Liver (tissue), 9 donors: ENCODE data around the gene CHRNA4. TPM values are rescaled to one million over a fixed set of nuclear protein-coding genes. Genes with fewer than 3 reads are reported as not detected.

ENCODE experiments used
- DNase-seq: peaks from one replicate; pipeline ENCODE4 v3.0.0-alpha.2; 2017; ENCODE audit warnings: low spot score
- H3K27ac ChIP-seq, 2 donors: one replicate each; pipeline ENCODE4 v1.7.0; 2013; ENCODE audit warnings: inconsistent platforms in 2 of 2, low read length in 2 of 2, control low read depth in 1 of 2, low read depth in 1 of 2, mild to moderate bottlenecking in 1 of 2
- H3K27me3 ChIP-seq, 4 donors: one replicate each; pipeline versions ENCODE4 v1.6.1 to v1.7.0; 2013; ENCODE audit warnings: low read length in 3 of 4, inconsistent platforms in 1 of 4, mild to moderate bottlenecking in 1 of 4, moderate library complexity in 1 of 4; ENCODE audit not compliant: control insufficient read depth in 4 of 4, insufficient read depth in 4 of 4
- H3K36me3 ChIP-seq, 4 donors: one replicate each; pipeline versions ENCODE4 v1.6.1 to v1.7.0; 2013; ENCODE audit warnings: low read length in 3 of 4, mild to moderate bottlenecking in 3 of 4, low read depth in 1 of 4, moderate library complexity in 1 of 4; ENCODE audit not compliant: control insufficient read depth in 4 of 4, insufficient read depth in 3 of 4
- H3K4me1 ChIP-seq, 4 donors: one replicate each; pipeline versions ENCODE4 v1.6.1 to v1.7.0; 2013; ENCODE audit warnings: low read length in 3 of 4, mild to moderate bottlenecking in 3 of 4, moderate library complexity in 1 of 4; ENCODE audit not compliant: control insufficient read depth in 4 of 4, insufficient read depth in 4 of 4
- H3K4me3 ChIP-seq, 3 donors: one replicate each; pipeline versions ENCODE4 v1.6.1 to v1.7.0; 2013; ENCODE audit warnings: low read length in 3 of 3, control low read depth in 1 of 3, low read depth in 1 of 3, mild to moderate bottlenecking in 1 of 3
- H3K9ac ChIP-seq, 2 donors: one replicate each; pipeline ENCODE4 v1.7.0; 2013; ENCODE audit warnings: low read length in 2 of 2, mild to moderate bottlenecking in 2 of 2, moderate library complexity in 2 of 2, control low read depth in 1 of 2, low read depth in 1 of 2
- H3K9me3 ChIP-seq, 4 donors: one replicate each; pipeline versions ENCODE4 v1.6.1 to v1.7.0; 2013; ENCODE audit warnings: low read length in 3 of 4; ENCODE audit not compliant: control insufficient read depth in 4 of 4
- EGR1 ChIP-seq, 2 donors: IDR thresholded peaks; 2 replicates each; pipeline ENCODE4 v1.6.1; 2016 to 2018; ENCODE audit warnings: antibody characterized with exemption in 2 of 2, low read depth in 2 of 2
- FOXA1 ChIP-seq: IDR thresholded peaks from 2 replicates; pipeline ENCODE4 v1.6.1; 2016; ENCODE audit warnings: antibody characterized with exemption
- FOXA2 ChIP-seq: IDR thresholded peaks from 2 replicates; pipeline ENCODE4 v1.6.1; 2016; ENCODE audit warnings: antibody characterized with exemption
- GABPA ChIP-seq, 2 donors: IDR thresholded peaks in 1 of 2; conservative IDR thresholded peaks in 1 of 2; 2 replicates each; pipeline ENCODE4 v1.6.1; 2016; ENCODE audit warnings: antibody characterized with exemption in 2 of 2, mild to moderate bottlenecking in 1 of 2, moderate library complexity in 1 of 2
- HNF4A ChIP-seq, 2 donors: conservative IDR thresholded peaks; 2 replicates each; pipeline ENCODE4 v1.6.1; 2016; ENCODE audit warnings: antibody characterized with exemption in 2 of 2, mild to moderate bottlenecking in 2 of 2
- HNF4G ChIP-seq: IDR thresholded peaks from 2 replicates; pipeline ENCODE4 v1.6.1; 2016; ENCODE audit warnings: antibody characterized with exemption
- JUND ChIP-seq, 2 donors: IDR thresholded peaks; 2 replicates each; pipeline ENCODE4 v1.6.1; 2016; ENCODE audit warnings: antibody characterized with exemption in 2 of 2
- MAX ChIP-seq: IDR thresholded peaks from 2 replicates; pipeline ENCODE4 v1.6.1; 2016; ENCODE audit warnings: antibody characterized with exemption
- NR2F2 ChIP-seq: IDR thresholded peaks from 2 replicates; pipeline ENCODE4 v1.6.1; 2016; ENCODE audit warnings: antibody characterized with exemption
- RAD21 ChIP-seq, 2 donors: IDR thresholded peaks; 2 replicates each; pipeline ENCODE4 v1.6.1; 2016; ENCODE audit warnings: antibody characterized with exemption in 2 of 2, mild to moderate bottlenecking in 2 of 2
- REST ChIP-seq: IDR thresholded peaks from 2 replicates; pipeline ENCODE4 v1.6.1; 2016; ENCODE audit warnings: antibody characterized with exemption, mild to moderate bottlenecking
- SP1 ChIP-seq: IDR thresholded peaks from 2 replicates; pipeline ENCODE4 v1.6.1; 2018; ENCODE audit warnings: antibody characterized with exemption, mild to moderate bottlenecking
- TAF1 ChIP-seq: conservative IDR thresholded peaks from 2 replicates; pipeline ENCODE4 v1.6.1; 2016; ENCODE audit warnings: antibody characterized with exemption, mild to moderate bottlenecking
- YY1 ChIP-seq: IDR thresholded peaks from 2 replicates; pipeline ENCODE4 v1.6.1; 2016; ENCODE audit warnings: antibody characterized with exemption, mild to moderate bottlenecking
- WGBS: extraction: QIAGEN DNeasy Blood & Tissue Kit; methylation state at CpG from one replicate; pipeline ENCODE4 v1.1.7; 2013; 5-methylcytosine and 5-hydroxymethylcytosine counted together
- polyA plus RNA-seq, 2 donors: library from polyadenylated mRNA; stranded (reverse) in 1 of 2; unstranded in 1 of 2; fragments of 200-250 nt in 1 of 2; fragments of >200 nt in 1 of 2; fragmentation: Nextera tagmentation in 1 of 2; extraction: Ambion mirVana in 1 of 2; gene quantifications; one replicate each; pipeline versions ENCODE4 v1.2.1 to v1.2.3, GENCODE V29; 2013 to 2015
- total RNA-seq, 2 donors: library from RNA; depleted of rRNA; stranded (reverse); fragments of >200 nt; gene quantifications; one replicate each; pipeline ENCODE4 v1.2.3, GENCODE V29; 2014
- TF ChIP-seq, protein P1 (sequence below): IDR thresholded peaks from 2 replicates; pipeline ENCODE4 v1.6.1; 2016; ENCODE audit warnings: antibody characterized with exemption
- TF ChIP-seq, protein P2 (sequence below): fragments of 150-350 bp; IDR thresholded peaks from 2 replicates; pipeline ENCODE4 v1.5.1; 2017; ENCODE audit warnings: improper control_type of control experiment, low read depth, low read length; ENCODE audit not compliant: missing input control
- donor health status: healthy.
- donor health status: healthy.
- donor health status: healthy.
- donor health status: healthy.
- donor health status: healthy.

The CHRNA4 gene
- total RNA-seq (10 to 100 TPM in 1 of 2 donors, not detected in 1; 23.3 TPM), polyA plus RNA-seq (1 to 10 TPM; 3.2 to 6.4 TPM)

GRCh38 chr20:63360850-63361518 is at the start of gene CHRNA4:
TSS of gene CHRNA4 (minus strand) at chr20:63361349. CDS start at chr20:63361165, 184 bp downstream.
- no peak for DNase-seq
- Histone ChIP-seq H3K27me3 (no peaks in the 10 kb centered on the region), H3K9me3 (no peaks in the 10 kb centered on the region), H3K9ac (no peak within 1 kb of the TSS), H3K4me1 (peaks cover 15 to 84% (median 59%) of the 10 kb centered on the region in 4 donors), H3K36me3 (no peaks in the 10 kb centered on the region), H3K4me3 (no peak within 1 kb of the TSS), H3K27ac (no peak within 1 kb of the TSS)
- 13% methylated on average over 77 of the region's 79 CpGs for WGBS
- TF ChIP-seq HNF4A (conservative IDR thresholded peaks at IDR 0.05) (no peak), SP1 (no peak), TAF1 (no peak), JUND (IDR thresholded peaks at IDR 0.05) (no peak), RAD21 (IDR thresholded peaks at IDR 0.05) (no peak), EGR1 (IDR thresholded peaks at IDR 0.05; ENCODE audit: low read depth in 2 of 2) (no peak), NR2F2 (no peak), YY1 (no peak), REST (no peak), HNF4G (no peak)
- TF ChIP-seq, protein P1, sequence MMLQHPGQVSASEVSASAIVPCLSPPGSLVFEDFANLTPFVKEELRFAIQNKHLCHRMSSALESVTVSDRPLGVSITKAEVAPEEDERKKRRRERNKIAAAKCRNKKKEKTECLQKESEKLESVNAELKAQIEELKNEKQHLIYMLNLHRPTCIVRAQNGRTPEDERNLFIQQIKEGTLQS, result no peak
- TF ChIP-seq, protein P2, sequence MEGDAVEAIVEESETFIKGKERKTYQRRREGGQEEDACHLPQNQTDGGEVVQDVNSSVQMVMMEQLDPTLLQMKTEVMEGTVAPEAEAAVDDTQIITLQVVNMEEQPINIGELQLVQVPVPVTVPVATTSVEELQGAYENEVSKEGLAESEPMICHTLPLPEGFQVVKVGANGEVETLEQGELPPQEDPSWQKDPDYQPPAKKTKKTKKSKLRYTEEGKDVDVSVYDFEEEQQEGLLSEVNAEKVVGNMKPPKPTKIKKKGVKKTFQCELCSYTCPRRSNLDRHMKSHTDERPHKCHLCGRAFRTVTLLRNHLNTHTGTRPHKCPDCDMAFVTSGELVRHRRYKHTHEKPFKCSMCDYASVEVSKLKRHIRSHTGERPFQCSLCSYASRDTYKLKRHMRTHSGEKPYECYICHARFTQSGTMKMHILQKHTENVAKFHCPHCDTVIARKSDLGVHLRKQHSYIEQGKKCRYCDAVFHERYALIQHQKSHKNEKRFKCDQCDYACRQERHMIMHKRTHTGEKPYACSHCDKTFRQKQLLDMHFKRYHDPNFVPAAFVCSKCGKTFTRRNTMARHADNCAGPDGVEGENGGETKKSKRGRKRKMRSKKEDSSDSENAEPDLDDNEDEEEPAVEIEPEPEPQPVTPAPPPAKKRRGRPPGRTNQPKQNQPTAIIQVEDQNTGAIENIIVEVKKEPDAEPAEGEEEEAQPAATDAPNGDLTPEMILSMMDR, result no peak

DNA sequence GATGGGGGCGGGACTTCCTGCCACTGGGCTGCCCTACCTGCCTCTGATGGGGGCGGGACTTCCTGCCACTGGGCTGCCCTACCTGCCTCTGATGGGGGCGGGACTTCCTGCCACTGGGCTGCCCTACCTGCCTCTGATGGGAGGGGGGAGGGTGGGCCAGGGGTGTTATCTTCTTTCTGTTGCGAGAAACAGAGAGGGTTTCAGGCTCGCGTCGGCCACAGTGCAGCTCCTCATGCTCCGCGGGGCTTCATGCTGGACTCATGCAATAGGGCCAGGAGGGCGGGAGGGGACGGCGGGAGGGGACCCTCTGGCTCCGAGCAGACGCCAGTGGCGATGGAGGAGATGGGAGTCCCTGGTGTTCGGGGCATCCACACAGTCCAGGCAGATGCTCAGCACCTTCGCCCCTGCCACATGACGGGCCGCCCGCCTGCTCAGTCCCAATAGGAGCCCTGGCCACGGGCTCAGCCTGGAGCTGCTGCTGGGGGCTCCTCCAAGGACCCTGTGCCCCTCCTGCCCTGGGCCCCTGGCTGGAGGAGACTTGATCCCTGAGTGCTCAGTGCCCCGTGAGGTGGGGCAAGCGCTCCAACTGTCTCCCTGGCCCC is 48.8 kb upstream of the CHRNA4 start:
- no peaks in the 10 kb centered on the region for H3K4me1 ChIP-seq
- H3K4me3 ChIP-seq, result no peak overlapping the region
- H3K27me3 ChIP-seq, result no peaks in the 10 kb centered on the region
- H3K27ac ChIP-seq, result no peak overlapping the region
- 73% methylated on average over 21 of the region's 23 CpGs for WGBS
- no peaks in the 10 kb centered on the region for H3K36me3 ChIP-seq
- H3K9ac ChIP-seq, result no peak overlapping the region
- no peak for DNase-seq
- no peaks in the 10 kb centered on the region for H3K9me3 ChIP-seq
- TF ChIP-seq SP1 (no peak), EGR1 (IDR thresholded peaks at IDR 0.05; ENCODE audit: low read depth in 2 of 2) (no peak), MAX (no peak), HNF4G (no peak), RAD21 (IDR thresholded peaks at IDR 0.05) (no peak), NR2F2 (no peak), FOXA2 (no peak), YY1 (no peak), FOXA1 (no peak), REST (no peak), JUND (IDR thresholded peaks at IDR 0.05) (no peak), GABPA (IDR thresholded peaks at IDR 0.05 in 1 of 2, conservative IDR thresholded peaks at IDR 0.05 in 1 of 2) (no peak)
- TF ChIP-seq, protein P1, result no peak
- TF ChIP-seq, protein P2, result no peak
